ENCODE results near the gene ING2.

- TF ChIP-seq, protein P1, sequence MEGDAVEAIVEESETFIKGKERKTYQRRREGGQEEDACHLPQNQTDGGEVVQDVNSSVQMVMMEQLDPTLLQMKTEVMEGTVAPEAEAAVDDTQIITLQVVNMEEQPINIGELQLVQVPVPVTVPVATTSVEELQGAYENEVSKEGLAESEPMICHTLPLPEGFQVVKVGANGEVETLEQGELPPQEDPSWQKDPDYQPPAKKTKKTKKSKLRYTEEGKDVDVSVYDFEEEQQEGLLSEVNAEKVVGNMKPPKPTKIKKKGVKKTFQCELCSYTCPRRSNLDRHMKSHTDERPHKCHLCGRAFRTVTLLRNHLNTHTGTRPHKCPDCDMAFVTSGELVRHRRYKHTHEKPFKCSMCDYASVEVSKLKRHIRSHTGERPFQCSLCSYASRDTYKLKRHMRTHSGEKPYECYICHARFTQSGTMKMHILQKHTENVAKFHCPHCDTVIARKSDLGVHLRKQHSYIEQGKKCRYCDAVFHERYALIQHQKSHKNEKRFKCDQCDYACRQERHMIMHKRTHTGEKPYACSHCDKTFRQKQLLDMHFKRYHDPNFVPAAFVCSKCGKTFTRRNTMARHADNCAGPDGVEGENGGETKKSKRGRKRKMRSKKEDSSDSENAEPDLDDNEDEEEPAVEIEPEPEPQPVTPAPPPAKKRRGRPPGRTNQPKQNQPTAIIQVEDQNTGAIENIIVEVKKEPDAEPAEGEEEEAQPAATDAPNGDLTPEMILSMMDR (optimal IDR thresholded peaks at IDR 0.05 in 1 of 3, IDR thresholded peaks at IDR 0.05 in 1 of 3, conservative IDR thresholded peaks at IDR 0.05 in 1 of 3; ENCODE audit: extremely low read depth in 1 of 3, insufficient read depth in 2 of 3, low read length in 3 of 3): no peak
- no peak for TF ChIP-seq EZH2 (IDR thresholded peaks at IDR 0.05; ENCODE audit: low read length)
Observed at GRCh38 chr4:183499801-183500200, 5.1 kb upstream of the ING2 start.

Measured in keratinocyte (primary cell).